Stimulated activated CD4-positive, alpha-beta T cell treated with anti-CD3 and anti-CD28 coated beads, Interleukin-1b, Interleukin-23, amount 100 ng/mL, for 48 hours (primary cell): ENCODE measurements around the gene SACS.
"Not testable (repeated sequence)": the region's sequence is repeated elsewhere in the genome, so short reads cannot be mapped to it uniquely, and the experiment has no call there.

Experiments used
- DNase-seq: peaks from one replicate; pipeline ENCODE4 v3.0.0-alpha.2; 2020

Gene SACS

DNA sequence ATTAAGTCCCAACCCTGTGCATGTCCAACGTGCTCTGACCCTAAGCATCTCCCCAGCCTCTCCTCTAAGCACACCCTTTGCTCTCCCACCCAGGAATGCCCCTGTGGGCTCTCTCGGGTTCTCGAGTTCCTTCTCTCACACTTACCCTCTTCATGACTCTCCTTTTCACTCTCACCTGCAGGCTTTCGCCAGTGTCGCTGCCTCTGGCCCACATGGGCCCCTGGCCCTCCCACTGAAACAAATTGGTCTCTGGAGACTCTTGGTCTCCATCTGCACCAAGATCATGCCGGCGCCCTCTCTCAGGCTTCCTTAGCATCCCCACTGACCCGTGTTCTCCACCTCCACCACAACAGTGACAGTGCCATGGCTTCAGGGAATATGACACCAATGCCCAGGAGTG, 19.6 kb upstream of the SACS start:
- no peak for DNase-seq

DNA sequence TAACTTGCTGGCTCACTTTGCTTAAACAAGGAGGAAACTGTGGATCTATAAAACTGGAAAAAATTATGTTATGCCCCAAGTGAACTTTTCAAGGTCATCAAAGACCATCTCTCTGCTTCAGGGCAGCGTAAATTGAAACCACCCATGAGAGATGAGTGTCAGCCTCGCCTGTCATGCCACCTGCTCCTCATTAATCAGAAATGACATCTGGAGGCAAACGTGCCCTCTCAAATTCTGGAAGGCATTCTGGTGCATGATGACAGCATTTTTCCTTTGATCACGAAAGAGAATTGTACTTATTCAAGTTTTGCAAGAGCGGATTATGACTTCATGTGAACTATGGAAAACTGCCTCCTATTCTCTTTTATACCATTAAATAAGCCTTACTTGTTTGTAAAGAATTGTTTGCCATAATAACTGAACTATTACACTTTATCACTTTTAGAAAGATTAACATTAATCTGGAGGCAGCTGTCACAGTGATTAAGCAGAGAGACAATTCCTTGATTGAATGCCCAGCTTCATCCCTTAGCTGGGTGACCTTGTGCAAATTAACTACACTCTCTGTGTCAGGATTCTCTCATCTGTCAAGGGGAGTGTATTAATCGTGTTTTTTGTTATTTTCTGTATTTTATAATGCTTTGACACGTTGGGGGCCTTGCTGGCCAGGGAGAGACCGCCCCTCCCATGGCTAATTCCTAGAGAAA, 17.0 kb upstream of the SACS start:
- DNase-seq = no peak

DNA sequence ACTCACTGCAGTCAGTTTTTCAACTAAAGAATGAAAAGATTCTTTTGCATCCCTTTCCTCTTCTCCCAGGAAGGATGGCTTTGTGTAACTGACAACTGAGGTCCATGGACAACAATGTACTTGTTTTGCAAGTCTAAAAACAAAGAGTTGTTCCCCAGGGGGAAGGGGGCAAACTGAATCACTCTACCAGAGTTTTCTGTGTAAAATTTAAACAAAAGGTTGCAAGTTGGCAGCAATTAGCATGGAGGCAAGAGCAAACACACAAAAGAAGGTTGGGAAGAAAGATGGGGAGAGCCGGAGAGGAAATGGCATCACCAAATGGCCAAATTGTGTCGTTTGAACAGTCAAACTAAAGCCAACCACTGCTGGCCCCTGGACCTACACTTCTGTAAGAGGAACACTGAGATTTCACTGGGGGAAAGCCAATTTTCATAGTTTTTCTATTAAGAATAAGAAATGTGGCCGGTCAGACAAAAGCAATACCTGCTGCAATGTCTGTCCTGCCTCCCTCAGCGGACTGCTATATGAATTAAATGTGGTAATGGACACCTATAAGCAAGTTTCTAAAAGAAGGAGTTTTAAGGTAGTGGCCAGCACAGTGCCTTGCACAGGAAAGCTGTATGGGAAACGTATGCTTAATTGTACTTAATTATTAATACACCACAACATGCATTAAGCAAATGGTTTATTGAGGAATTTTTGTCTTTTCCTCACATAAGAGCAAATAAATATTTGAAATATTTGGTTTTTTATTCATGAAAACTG, 16.1 kb upstream of the SACS start:
- no peak for DNase-seq

DNA sequence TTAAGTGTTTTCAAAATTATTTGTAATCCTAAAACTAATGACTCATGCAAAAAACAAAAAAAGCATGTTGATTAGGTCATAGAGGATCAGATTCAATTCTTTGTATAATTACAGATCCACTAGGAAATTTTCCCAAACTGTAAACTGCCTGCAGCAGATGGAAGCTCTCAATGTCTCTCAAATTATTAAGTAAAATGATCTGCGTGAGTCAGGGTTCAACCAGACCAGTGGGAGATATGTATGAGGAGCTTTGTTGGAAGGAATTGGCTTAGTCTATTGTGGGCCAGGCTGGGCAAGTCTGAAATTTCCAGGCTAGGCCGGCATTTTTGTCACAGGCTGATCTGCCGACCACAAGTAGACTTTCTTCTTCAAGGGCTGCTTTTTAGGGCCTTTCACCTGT, 14.4 kb upstream of the SACS start:
- DNase-seq = no peak

DNA sequence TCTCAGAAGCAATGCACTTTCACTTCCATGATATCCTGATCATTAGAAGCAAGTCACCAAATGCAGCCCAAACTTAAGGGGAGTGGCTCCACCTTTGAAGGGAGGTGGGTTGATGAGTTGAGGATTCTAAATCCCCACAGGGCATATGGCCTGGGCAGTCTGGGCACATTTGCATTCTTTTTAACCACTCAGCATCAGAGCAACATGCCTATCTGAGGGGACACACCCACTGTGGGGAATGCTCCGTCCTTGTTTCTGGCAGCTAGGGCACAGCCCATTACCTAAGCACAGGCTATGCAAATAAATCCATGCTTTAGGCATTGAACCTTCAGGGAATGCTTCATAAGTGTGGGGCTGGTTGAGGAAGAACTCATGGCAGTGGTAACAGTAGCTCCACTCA, 12.3 kb upstream of the SACS start:
- DNase-seq = no peak

DNA sequence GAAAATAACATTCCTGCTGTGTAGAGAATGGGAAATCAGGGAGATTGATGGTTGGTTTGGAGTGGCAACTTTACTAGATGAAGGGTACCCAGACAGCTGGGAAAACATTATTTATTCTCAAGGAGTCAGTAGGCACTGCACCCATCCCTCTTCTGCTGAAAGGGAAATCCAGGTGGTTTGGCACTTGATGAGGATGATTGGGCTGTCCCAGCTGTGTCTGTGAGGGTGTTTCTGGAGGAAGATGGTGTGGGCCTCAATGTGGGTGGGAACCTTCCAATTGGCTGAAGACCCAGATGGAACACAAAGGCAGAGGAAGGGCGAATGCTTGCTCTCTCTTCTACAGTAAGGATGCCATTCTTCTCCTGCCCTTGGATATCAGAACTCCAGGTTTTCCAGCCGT, 10.4 kb upstream of the SACS start:
- no peak for DNase-seq

DNA sequence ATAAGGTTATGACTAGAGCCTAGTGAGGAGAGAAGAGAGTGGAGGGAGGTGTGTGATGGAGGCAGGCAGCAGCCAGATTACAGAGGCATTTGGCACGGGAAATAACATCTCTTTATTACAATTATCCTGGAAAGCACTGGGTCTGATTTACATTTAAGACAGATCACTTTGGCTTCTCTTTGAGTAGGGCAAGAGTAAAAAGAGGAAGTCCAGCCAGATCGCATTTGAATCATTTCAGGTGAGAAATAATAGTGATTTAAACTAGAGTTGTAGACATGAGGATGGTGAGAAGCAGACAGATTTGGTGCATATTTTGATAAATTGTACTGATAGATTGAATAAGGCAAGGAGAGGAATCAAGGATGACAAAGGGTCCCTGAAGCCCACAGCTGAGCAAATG, 9.6 kb upstream of the SACS start:
- no peak for DNase-seq

DNA sequence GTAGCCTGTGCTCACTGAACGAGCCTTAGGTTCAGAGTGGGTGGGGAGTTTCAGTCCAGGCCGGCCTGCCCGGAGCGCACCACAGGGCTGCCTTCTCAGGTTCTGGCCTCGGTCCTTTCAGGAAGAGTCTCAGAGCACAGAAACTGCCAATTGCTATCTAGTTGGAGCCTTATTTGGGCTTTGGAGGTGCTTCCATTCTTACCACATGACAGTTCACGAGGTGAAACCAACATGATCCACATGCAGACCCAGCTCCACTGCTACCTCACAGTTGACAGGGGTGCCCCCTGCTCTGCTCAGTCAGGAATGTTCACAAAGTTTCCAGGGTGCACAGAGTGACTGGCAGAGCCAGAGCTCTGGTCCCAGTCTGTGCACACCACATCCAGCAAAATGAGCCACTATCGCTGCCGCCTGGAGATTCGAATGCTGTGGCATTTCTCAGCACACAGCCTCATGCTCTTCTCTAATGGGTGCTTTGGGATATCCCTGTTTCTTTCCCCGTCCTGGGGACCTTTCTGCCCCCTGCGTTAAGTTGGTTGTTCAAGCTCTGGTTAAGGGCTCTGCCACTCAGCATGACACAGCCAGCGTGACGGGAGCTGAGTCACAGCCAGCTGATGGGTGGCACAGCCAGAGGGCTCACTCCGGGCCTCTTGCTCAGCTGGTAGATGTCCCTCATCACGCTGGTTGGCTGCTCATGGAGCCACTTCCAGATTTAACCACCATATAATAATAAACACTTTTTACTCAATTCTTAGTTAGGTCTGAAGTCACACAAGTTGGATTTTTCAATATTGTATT, 7.5 kb upstream of the SACS start:
- DNase-seq = no peak

DNA sequence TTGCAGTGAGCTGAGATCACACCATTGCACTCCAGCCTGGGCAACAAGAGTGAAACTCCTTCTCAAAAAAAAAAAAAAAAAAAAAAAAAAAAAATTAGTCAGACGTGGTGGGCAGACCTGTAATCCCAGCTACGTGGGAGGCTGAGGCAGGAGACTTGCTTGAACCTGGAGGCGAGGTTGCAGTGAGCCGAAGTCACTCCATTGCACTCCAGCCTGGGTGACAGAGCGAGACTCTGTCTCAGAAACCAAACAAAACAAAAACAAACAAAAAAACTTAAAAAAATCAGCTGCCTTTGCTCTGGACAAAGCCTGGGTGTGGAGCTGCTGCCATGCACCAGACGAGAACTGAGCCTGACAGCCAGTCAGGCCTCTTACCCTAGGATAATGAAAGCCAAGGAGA, 6.8 kb upstream of the SACS start:
- DNase-seq = not testable (repeated sequence)

DNA sequence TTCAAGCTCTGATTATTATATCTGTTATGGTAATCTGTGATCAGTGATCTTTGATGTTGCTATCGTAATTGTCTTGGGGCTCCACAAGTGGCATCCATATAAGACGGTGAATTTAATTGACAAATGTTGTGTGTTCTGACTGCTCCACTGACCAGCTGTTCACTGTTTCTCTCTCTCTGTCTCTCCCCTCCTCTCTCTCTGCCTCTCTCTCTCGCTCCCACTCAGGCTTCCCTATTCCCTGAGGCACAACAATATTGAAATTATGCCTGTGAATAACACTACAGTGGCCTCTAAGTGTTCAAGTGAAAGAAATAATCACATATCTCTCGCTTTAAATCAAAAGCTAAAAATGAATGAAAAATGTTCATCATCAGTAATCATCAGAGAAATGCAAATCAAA, 4.4 kb upstream of the SACS start:
- DNase-seq = no peak

DNA sequence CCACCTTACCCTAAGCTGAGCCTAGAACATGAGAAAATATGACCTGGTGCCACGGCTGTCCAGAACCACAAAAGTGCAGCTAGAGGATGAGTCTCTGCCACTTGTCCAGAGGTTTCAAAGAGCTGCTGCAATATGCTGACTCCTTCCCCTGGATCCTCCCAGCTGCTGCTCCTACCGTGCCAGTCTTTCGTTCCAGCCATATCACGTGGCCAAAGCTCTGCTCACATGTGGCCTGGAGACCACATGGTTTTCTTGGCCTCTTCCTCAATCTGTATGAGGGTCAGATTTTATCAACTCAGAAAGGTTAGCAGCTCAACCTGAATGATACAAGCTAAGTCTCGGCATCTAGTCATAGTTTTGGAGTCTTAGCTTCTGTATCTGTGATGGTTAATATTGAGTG, 3.2 kb upstream of the SACS start:
- no peak for DNase-seq

DNA sequence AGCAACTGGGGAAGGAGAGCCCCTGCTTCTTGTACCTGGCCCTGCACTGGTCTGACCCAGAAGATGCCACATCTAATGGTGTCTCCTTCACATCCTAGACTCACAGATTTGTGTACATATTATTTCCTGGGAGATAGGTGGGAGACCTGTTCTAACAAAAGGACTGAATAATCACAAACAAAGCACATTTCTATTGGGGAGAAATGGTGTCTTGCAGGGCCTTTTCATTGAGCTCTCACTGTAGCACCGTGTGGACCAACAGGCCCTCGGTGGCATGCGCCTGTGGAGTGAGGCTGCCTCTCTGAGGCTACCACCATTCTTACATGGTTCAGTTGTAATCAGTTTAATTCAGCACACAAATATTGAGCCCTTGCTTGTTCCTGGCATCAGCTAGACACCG, 989 bp upstream of the SACS start:
- DNase-seq = no peak

DNA sequence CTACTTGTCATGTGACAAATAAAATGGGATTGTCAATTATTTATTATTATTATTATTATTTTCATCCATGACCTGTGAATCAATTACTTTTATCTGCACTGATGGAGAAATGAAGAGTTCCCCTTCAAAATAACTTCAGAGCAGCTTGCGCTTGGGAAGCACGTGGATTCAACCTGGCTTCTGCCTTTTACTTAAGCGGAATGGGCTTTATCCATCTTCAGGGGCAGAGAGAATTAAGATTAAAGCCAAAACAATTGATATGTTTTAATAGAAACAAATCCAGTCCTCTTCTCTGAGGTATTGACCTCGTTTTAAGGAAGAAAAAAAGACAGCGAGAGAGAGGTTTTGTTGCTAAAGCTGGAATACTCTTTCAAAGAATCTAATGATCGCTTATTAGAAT, 876 bp downstream of the SACS start:
- DNase-seq = no peak

DNA sequence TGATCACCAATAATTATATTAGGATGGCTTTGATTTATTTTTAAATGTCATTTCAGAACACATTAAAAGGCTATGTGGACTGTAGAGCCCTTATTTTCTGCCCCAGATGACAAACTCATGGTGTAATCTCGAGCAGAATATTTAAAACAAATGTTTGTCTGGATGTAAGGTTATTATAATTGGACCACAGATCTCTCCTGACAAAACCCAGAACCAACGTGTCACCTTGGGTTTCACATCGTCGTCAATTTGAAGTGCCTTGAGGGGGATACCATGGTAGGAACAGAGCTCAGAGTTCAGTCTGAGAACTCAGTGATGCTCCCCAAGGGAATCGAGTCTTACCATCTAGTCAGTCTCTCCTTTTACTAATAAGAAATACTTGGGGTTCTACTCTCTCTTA, 2.8 kb downstream of the SACS start:
- no peak for DNase-seq

DNA sequence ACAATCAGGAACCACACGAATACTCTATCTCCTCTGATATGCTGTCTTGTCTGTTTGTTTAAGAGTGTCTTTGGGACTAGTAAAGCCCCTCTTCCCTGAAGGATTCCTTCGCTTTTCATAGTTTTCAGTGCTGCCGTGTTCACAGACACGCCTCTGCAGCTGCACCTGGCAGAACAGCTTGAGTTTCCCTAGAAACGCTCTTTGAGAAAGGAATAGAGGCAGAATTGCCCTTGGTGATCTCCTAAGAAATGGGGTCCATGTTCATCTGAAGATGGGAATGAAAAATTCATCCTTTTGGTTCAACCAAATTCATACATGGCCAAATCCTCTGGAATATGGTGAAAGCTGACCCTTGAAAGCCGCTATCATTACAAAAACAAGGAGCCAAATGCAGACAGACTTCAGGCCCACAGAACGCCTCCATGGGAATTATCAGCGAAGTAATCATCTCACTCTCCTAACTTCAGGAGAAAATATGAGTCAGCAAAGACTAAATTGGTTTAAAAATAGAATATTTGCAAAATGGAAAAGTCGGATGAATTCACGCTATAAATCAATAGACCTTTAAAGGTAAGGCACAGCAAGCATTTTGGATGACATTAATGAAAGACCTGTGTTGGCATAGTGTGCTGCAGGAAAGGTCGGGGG, 5.5 kb downstream of the SACS start:
- DNase-seq = no peak

DNA sequence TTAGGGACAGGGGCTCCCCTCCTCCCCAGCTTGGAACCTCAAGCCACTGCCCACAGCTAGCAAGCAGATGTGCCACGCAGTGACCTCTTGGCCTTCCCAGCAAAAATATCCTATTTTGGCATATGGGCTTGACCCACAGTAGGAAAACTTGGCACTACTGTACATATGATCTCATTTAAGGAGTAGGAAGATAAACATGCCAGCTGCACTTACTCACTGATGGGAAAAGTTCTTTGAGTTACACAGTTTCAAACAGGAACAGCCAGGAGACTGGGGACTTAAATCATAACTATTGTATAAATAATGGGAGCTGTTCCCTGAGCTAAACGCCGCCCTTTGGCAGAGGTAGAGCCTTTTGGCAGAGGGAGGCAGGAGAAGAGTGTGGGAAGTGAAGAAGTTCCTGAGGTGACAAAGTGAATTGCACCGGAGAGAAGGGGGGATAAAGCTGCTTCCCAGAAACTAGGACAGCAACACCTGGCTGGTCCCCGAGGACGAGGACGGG, 6.1 kb downstream of the SACS start:
- DNase-seq = no peak

DNA sequence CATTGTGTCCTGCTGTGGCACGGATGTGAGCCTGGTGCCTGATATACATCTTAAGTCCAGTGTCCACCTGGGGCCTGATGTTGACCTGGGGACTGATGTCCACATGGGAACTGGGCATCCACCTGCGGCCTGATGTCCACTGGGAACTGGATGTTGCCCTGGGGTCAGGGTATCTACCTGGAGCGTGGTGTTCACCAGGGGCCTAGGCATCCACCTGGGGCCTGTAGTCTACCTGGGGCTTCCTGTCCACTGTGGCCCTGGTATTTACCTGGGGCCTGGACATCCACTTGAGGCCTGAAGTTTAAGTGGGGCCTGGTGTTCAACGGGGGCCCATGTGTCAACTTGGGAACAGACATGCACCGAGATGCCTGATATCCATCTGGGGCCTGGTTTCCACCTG, 11.9 kb downstream of the SACS start:
- DNase-seq = no peak

DNA sequence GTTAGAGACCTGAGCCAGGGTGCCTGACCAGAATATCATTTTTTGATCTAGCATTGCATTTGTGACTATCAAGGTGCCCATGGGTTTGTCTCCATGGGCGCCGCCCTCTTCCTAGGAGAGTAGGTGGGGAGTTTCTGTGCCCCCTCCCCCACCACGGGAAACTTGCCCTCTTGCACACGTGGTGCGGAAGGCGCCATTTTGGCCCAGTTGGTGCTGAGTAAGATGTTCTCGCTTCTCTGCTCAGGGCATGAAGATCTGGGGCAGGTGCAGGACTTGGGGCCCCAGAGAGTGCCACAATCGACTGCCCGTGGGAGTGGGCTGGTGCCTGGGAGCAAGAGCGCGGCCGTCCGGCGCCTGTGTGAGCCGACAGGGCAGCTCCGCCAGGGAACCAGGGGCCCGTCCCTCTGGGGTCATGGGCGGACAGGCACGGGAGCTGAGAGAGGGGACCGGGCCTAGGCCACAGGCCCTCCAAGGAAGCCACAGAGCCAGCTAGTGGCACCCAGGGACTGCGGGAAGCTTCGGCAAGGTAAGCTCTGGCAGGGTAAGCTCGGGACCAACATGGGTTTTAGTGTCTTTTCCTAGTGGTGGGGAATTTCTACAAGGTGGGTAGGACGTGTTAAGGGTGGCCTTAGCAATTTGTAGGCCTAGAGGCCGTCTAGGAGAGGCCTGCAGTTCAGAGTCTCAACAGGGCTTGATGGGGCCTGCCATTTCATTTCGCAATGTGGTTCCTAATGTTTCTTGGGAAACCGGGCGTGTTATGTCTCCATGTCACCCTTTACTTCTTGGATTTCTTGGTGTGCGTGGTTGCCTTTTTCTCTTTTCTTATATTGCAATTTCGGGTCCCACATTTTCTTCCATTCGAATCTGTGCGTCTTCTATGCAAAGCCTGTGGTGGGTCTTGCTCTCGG, 14.5 kb downstream of the SACS start:
- no peak for DNase-seq

DNA sequence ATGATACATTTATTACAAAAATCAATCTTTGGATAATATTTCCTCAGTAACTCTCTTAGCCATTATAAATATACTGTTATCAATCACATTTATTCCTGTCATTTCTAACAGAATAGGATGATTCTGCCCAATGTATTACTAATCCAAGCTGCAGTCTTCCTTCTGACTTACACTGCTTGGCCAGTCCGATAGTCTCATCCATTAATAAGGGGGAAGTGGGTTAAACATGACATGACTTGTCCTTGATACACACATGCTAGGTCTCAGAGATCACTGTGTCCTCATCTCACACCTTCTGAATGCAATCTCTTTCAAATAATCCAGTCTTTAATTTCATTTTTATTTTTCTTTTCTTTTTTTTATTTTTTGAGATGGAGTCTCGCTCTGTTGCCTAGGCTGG, 18.8 kb downstream of the SACS start:
- no peak for DNase-seq

DNA sequence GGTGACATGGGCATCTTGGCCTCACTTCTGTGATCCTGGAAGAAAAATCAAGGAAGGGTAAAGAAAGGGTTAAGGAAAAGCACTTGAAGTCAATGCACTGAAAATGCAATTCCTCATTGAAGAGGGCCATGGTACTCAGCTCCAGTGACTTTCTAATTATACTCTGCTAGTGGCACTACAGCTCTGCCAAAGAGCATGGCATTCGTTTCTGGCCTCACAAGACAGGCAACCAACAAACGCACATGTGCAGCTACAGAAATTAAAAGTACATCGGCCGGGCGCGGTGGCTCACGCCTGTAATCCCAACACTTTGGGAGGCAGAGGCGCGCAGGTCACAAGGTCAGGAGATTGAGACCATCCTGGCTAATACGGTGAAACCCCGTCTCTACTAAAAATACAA, 21.8 kb downstream of the SACS start:
- DNase-seq = no peak

DNA sequence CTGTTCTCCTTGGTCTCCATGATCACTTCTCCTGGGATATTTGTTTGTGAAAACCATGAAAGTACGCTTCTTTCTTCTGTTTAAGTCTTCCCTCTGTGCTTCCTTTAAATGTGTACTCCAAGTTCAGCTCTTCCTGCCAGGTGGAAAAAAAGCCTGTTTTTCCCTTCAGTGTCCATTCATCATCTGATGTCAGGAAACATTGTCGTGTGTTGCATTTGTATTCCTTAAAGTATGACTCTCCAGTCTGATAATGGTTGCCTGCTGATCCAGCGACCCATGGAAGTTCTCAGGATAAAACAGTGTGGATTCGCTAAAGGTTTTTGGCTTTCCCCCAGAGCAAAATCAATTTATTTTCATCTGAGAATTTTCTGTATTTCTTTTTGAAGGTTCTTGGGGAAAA, 22.3 kb downstream of the SACS start:
- no peak for DNase-seq

DNA sequence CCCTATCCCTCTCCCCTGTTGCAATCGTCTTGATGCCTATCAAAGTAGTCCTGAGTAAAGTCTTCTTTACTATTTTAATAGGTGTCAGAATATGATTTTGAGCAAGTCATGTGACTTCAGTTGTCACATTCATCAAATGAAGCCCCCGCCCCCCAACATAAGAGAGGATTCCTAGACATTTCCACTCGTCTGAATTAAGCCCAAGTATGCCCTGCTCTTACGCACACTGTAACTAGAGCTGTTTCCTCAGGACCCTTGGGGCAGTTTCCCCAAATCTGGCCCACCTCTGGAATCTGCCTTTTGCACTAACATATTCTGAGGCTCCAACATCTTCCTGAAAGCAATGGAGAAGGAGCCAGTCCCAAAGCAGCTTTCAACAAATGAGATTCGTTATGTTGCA, 25.5 kb downstream of the SACS start:
- no peak for DNase-seq
